Measurements from ENCODE around the gene DNAJC30.

DNA sequence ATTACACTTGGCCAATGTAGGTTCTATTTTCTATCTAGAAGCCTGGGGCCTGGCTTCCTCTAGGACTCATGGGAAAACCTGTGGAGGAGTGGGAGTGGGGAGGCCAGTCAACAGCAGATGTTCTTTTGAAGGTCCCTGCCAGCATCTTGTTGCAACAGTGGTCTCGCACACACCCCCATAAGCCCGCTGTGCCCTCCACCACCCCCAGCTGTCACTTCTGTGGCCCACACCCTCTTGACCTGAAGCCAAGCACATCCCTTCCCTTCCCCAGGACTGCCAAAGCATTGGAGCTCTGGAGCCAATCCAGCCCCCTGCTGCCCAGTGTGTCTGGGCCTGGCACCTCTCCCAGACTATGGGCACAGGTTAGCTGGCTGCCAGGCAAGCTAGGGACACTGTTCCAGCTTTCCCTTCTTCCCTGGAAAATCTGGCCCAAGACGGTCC, 38.1 kb upstream of the DNAJC30 start:
- TF ChIP-seq EZH2 (IDR thresholded peaks at IDR 0.05; ENCODE audit: borderline replicate concordance, insufficient read depth, low read depth, low read length, poor library complexity, severe bottlenecking): no peak
- TF ChIP-seq, protein P1, sequence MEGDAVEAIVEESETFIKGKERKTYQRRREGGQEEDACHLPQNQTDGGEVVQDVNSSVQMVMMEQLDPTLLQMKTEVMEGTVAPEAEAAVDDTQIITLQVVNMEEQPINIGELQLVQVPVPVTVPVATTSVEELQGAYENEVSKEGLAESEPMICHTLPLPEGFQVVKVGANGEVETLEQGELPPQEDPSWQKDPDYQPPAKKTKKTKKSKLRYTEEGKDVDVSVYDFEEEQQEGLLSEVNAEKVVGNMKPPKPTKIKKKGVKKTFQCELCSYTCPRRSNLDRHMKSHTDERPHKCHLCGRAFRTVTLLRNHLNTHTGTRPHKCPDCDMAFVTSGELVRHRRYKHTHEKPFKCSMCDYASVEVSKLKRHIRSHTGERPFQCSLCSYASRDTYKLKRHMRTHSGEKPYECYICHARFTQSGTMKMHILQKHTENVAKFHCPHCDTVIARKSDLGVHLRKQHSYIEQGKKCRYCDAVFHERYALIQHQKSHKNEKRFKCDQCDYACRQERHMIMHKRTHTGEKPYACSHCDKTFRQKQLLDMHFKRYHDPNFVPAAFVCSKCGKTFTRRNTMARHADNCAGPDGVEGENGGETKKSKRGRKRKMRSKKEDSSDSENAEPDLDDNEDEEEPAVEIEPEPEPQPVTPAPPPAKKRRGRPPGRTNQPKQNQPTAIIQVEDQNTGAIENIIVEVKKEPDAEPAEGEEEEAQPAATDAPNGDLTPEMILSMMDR (IDR thresholded peaks at IDR 0.05): no peak
